ENCODE results near the gene ACOX2.
A peak's percentile ranks its signal among the peaks of the same experiment; 100 is the strongest.

The ACOX2 gene

GRCh38 chr3:58502872-58503271 lies 34.1 kb downstream of the ACOX2 start:
- DNase-seq (ENCODE audit: low read depth), result no peak

GRCh38 chr3:58497097-58497496 lies 39.9 kb downstream of the ACOX2 start:
- DNase-seq (ENCODE audit: low read depth), result no peak

- DNase-seq (ENCODE audit: low read depth), result no peak
These were observed 40.7 kb downstream of the ACOX2 start for GRCh38 chr3:58496206-58496857.

GRCh38 chr3:58495101-58495500 lies 41.9 kb downstream of the ACOX2 start:
- no peak for DNase-seq (ENCODE audit: low read depth)

- no peak for DNase-seq (ENCODE audit: low read depth)
These were observed 42.9 kb downstream of the ACOX2 start for GRCh38 chr3:58494107-58494506.

- DNase-seq (ENCODE audit: low read depth), result no peak
These were observed 44.5 kb downstream of the ACOX2 start for GRCh38 chr3:58492494-58492905.

- peak; percentile 71 for DNase-seq (ENCODE audit: low read depth)
These were observed 45.2 kb downstream of the ACOX2 start, which contains the start of gene KCTD6 for GRCh38 chr3:58491506-58492402. Gene KCTD6, plus strand, starts transcription at chr3:58492096. Its CDS starts 6,660 bp downstream, at chr3:58498756.

- DNase-seq (ENCODE audit: low read depth), result no peak
These were observed 46.0 kb downstream of the ACOX2 start for GRCh38 chr3:58490860-58491501.

GRCh38 chr3:58488967-58489366 lies 48.0 kb downstream of the ACOX2 start:
- no peak for DNase-seq (ENCODE audit: low read depth)

GRCh38 chr3:58487140-58487886 lies 49.7 kb downstream of the ACOX2 start:
- DNase-seq (ENCODE audit: low read depth), result no peak

GRCh38 chr3:58485801-58486435 lies 51.1 kb downstream of the ACOX2 start:
- DNase-seq (ENCODE audit: low read depth), result no peak

- no peak for DNase-seq (ENCODE audit: low read depth)
These were observed 52.3 kb downstream of the ACOX2 start for GRCh38 chr3:58484722-58485069.

- no peak for DNase-seq (ENCODE audit: low read depth)
These were observed 52.8 kb downstream of the ACOX2 start for GRCh38 chr3:58484045-58484721.

GRCh38 chr3:58482917-58483636 lies 53.9 kb downstream of the ACOX2 start:
- no peak for DNase-seq (ENCODE audit: low read depth)

- no peak for DNase-seq (ENCODE audit: low read depth)
These were observed 56.7 kb downstream of the ACOX2 start for GRCh38 chr3:58480309-58480708.

GRCh38 chr3:58478781-58479180 lies 58.2 kb downstream of the ACOX2 start:
- DNase-seq (ENCODE audit: low read depth), result no peak

- no peak for DNase-seq (ENCODE audit: low read depth)
These were observed 61.9 kb downstream of the ACOX2 start for GRCh38 chr3:58474967-58475578.

- no peak for DNase-seq (ENCODE audit: low read depth)
These were observed 62.6 kb downstream of the ACOX2 start for GRCh38 chr3:58474348-58474911.

GRCh38 chr3:58473275-58473674 lies 63.7 kb downstream of the ACOX2 start:
- DNase-seq (ENCODE audit: low read depth), result no peak
